ENCODE results near the gene FNDC1. TPM values are rescaled to one million over a fixed set of nuclear protein-coding genes. Genes with fewer than 3 reads are reported as not detected.
"Not testable (repeated sequence)": the region's sequence is repeated elsewhere in the genome, so short reads cannot be mapped to it uniquely, and the experiment has no call there.

The FNDC1 gene
- total RNA-seq, 1 donor from 2014 or later: not detected

- H3K27me3 Mint-ChIP-seq: peaks cover 3% of the 10 kb centered on the region
- no peak overlapping the region for H3K4me3 Mint-ChIP-seq
- H3K9me3 Mint-ChIP-seq: no peaks in the 10 kb centered on the region
- no peaks in the 10 kb centered on the region for H3K36me3 Mint-ChIP-seq (ENCODE audit: low read depth)
- no peaks in the 10 kb centered on the region for H3K4me1 Mint-ChIP-seq
- no peak overlapping the region for H3K27ac Mint-ChIP-seq
- intact Hi-C loops (cut with micrococcal nuclease): no loop called here
- DNase-seq: no peak
These were observed 92.8 kb downstream of the FNDC1 start for GRCh38 chr6:159261995-159262394.

- no peak overlapping the region for H3K4me3 Mint-ChIP-seq
- H3K27ac Mint-ChIP-seq: no peak overlapping the region
- intact Hi-C loops (cut with micrococcal nuclease): no loop called here
- no peaks in the 10 kb centered on the region for H3K9me3 Mint-ChIP-seq
- H3K27me3 Mint-ChIP-seq: peaks cover 3% of the 10 kb centered on the region
- no peaks in the 10 kb centered on the region for H3K4me1 Mint-ChIP-seq
- H3K36me3 Mint-ChIP-seq (ENCODE audit: low read depth): no peaks in the 10 kb centered on the region
- DNase-seq: no peak
These were observed 93.4 kb downstream of the FNDC1 start for GRCh38 chr6:159262586-159262985.

GRCh38 chr6:159267165-159267564 is 98.0 kb downstream of the FNDC1 start:
- intact Hi-C loops (cut with micrococcal nuclease): no loop called here
- no peak overlapping the region for H3K4me3 Mint-ChIP-seq
- DNase-seq: peak; percentile 68
- H3K4me1 Mint-ChIP-seq: no peaks in the 10 kb centered on the region
- H3K36me3 Mint-ChIP-seq (ENCODE audit: low read depth): no peaks in the 10 kb centered on the region
- H3K27ac Mint-ChIP-seq: no peak overlapping the region
- no peaks in the 10 kb centered on the region for H3K9me3 Mint-ChIP-seq
- H3K27me3 Mint-ChIP-seq: no peaks in the 10 kb centered on the region

- H3K4me3 Mint-ChIP-seq: no peak overlapping the region
- no peaks in the 10 kb centered on the region for H3K36me3 Mint-ChIP-seq (ENCODE audit: low read depth)
- no peaks in the 10 kb centered on the region for H3K27me3 Mint-ChIP-seq
- intact Hi-C loops (cut with micrococcal nuclease): no loop called here
- H3K4me1 Mint-ChIP-seq: no peaks in the 10 kb centered on the region
- no peak for DNase-seq
- no peak overlapping the region for H3K27ac Mint-ChIP-seq
- no peaks in the 10 kb centered on the region for H3K9me3 Mint-ChIP-seq
These were observed 99.3 kb downstream of the FNDC1 start for GRCh38 chr6:159268511-159268910.

- Mint-ChIP-seq H3K36me3 (ENCODE audit: low read depth) (no peaks in the 10 kb centered on the region), H3K27ac (no peak overlapping the region)
- intact Hi-C loops (cut with micrococcal nuclease): no loop called here
These were observed 102.1 kb downstream of the FNDC1 start for GRCh38 chr6:159271257-159271656.

GRCh38 chr6:159278626-159279025 is 109.4 kb downstream of the FNDC1 start:
- intact Hi-C loops (cut with micrococcal nuclease): no loop called here
- no peak for DNase-seq
- no peaks in the 10 kb centered on the region for H3K4me1 Mint-ChIP-seq
- H3K9me3 Mint-ChIP-seq: no peaks in the 10 kb centered on the region
- H3K4me3 Mint-ChIP-seq: no peak overlapping the region
- no peaks in the 10 kb centered on the region for H3K36me3 Mint-ChIP-seq (ENCODE audit: low read depth)
- no peaks in the 10 kb centered on the region for H3K27me3 Mint-ChIP-seq
- H3K27ac Mint-ChIP-seq: no peak overlapping the region

More at GRCh38 chr6:159271257-159271656, 102.1 kb downstream of the FNDC1 start:
- H3K9me3 Mint-ChIP-seq: no peaks in the 10 kb centered on the region
- no peak overlapping the region for H3K4me3 Mint-ChIP-seq
- no peaks in the 10 kb centered on the region for H3K27me3 Mint-ChIP-seq
- H3K4me1 Mint-ChIP-seq: no peaks in the 10 kb centered on the region
- no peak for DNase-seq

GRCh38 chr6:159279790-159280277 is 110.6 kb downstream of the FNDC1 start:
- H3K36me3 Mint-ChIP-seq (ENCODE audit: low read depth): no peaks in the 10 kb centered on the region
- no peaks in the 10 kb centered on the region for H3K27me3 Mint-ChIP-seq
- no peak for DNase-seq
- peaks cover 3% of the 10 kb centered on the region for H3K9me3 Mint-ChIP-seq
- no peaks in the 10 kb centered on the region for H3K4me1 Mint-ChIP-seq
- no peak overlapping the region for H3K4me3 Mint-ChIP-seq
- intact Hi-C loops (cut with micrococcal nuclease): no loop called here
- no peak overlapping the region for H3K27ac Mint-ChIP-seq

- Mint-ChIP-seq H3K4me1 (no peaks in the 10 kb centered on the region), H3K4me3 (no peak overlapping the region), H3K36me3 (ENCODE audit: low read depth) (no peaks in the 10 kb centered on the region), H3K27me3 (peaks cover 3% of the 10 kb centered on the region), H3K9me3 (peaks cover 8% of the 10 kb centered on the region), H3K27ac (no peak overlapping the region)
- DNase-seq: no peak
- intact Hi-C loops (cut with micrococcal nuclease): no loop called here
These were observed 113.2 kb downstream of the FNDC1 start for GRCh38 chr6:159282421-159282820.

GRCh38 chr6:159284661-159285060 is 115.5 kb downstream of the FNDC1 start:
- H3K27me3 Mint-ChIP-seq; H3K4me1 Mint-ChIP-seq; H3K9me3 Mint-ChIP-seq; H3K4me3 Mint-ChIP-seq; H3K27ac Mint-ChIP-seq; intact Hi-C loops (cut with micrococcal nuclease); DNase-seq; H3K36me3 Mint-ChIP-seq (ENCODE audit: low read depth): not testable (repeated sequence)

GRCh38 chr6:159298840-159299239 is 129.6 kb downstream of the FNDC1 start:
- intact Hi-C loops (cut with micrococcal nuclease): no loop called here
- H3K4me3 Mint-ChIP-seq: no peak overlapping the region

GRCh38 chr6:159299566-159299965 is 130.4 kb downstream of the FNDC1 start:
- H3K27ac Mint-ChIP-seq: no peak overlapping the region
- H3K36me3 Mint-ChIP-seq (ENCODE audit: low read depth): no peaks in the 10 kb centered on the region
- no peak overlapping the region for H3K4me3 Mint-ChIP-seq
- intact Hi-C loops (cut with micrococcal nuclease): no loop called here
- no peaks in the 10 kb centered on the region for H3K4me1 Mint-ChIP-seq
- no peak for DNase-seq
- H3K27me3 Mint-ChIP-seq: peaks cover 11% of the 10 kb centered on the region
- H3K9me3 Mint-ChIP-seq: no peaks in the 10 kb centered on the region

More at GRCh38 chr6:159298840-159299239, 129.6 kb downstream of the FNDC1 start:
- no peaks in the 10 kb centered on the region for H3K9me3 Mint-ChIP-seq
- H3K36me3 Mint-ChIP-seq (ENCODE audit: low read depth): no peaks in the 10 kb centered on the region
- peaks cover 9% of the 10 kb centered on the region for H3K27me3 Mint-ChIP-seq
- DNase-seq: no peak
- H3K4me1 Mint-ChIP-seq: no peaks in the 10 kb centered on the region
- H3K27ac Mint-ChIP-seq: no peak overlapping the region

- Mint-ChIP-seq H3K9me3 (no peaks in the 10 kb centered on the region), H3K4me3 (no peak overlapping the region), H3K36me3 (ENCODE audit: low read depth) (no peaks in the 10 kb centered on the region), H3K4me1 (no peaks in the 10 kb centered on the region), H3K27me3 (peaks cover 5% of the 10 kb centered on the region), H3K27ac (no peak overlapping the region)
- DNase-seq: no peak
- intact Hi-C loops (cut with micrococcal nuclease): no loop called here
These were observed 132.1 kb downstream of the FNDC1 start for GRCh38 chr6:159301277-159301676.

- no peak overlapping the region for H3K4me3 Mint-ChIP-seq
- peaks cover 5% of the 10 kb centered on the region for H3K27me3 Mint-ChIP-seq
- no peaks in the 10 kb centered on the region for H3K4me1 Mint-ChIP-seq
- no peaks in the 10 kb centered on the region for H3K9me3 Mint-ChIP-seq
- no peak for DNase-seq
- no peaks in the 10 kb centered on the region for H3K36me3 Mint-ChIP-seq (ENCODE audit: low read depth)
- no peak overlapping the region for H3K27ac Mint-ChIP-seq
- intact Hi-C loops (cut with micrococcal nuclease): no loop called here
These were observed 132.8 kb downstream of the FNDC1 start for GRCh38 chr6:159301810-159302593.

- DNase-seq: no peak
- Mint-ChIP-seq H3K4me3 (no peak overlapping the region), H3K4me1 (no peaks in the 10 kb centered on the region), H3K9me3 (no peaks in the 10 kb centered on the region), H3K27me3 (peaks cover 5% of the 10 kb centered on the region), H3K27ac (no peak overlapping the region), H3K36me3 (ENCODE audit: low read depth) (no peaks in the 10 kb centered on the region)
- intact Hi-C loops (cut with micrococcal nuclease): no loop called here
These were observed 133.4 kb downstream of the FNDC1 start for GRCh38 chr6:159302594-159302992.

- no peak for DNase-seq
- Mint-ChIP-seq H3K4me3 (no peak overlapping the region), H3K27ac (no peak overlapping the region), H3K36me3 (ENCODE audit: low read depth) (no peaks in the 10 kb centered on the region), H3K27me3 (peaks cover 2% of the 10 kb centered on the region), H3K9me3 (no peaks in the 10 kb centered on the region), H3K4me1 (no peaks in the 10 kb centered on the region)
- intact Hi-C loops (cut with micrococcal nuclease): no loop called here
These were observed 134.0 kb downstream of the FNDC1 start for GRCh38 chr6:159303159-159303558.
